GM12878 (cell line): ENCODE data around the gene SRP54. TPM values are rescaled to one million over a fixed set of nuclear protein-coding genes. Genes with fewer than 3 reads are reported as not detected.

Experiments
- CEBPB ChIP-seq, 2 experiments: fragments of 150-350 bp in 1 of 2; IDR thresholded peaks; 2 replicates each; pipeline ENCODE4 v1.6.1; 2012 to 2014; ENCODE audit warnings: low read depth in 2 of 2, low read length in 2 of 2, borderline replicate concordance in 1 of 2, inconsistent platforms in 1 of 2
- CHD4 ChIP-seq: fragments of 200-600 bp; sonication (generic); IDR thresholded peaks from 2 replicates; pipeline ENCODE4 v1.6.1; 2016; ENCODE audit warnings: mild to moderate bottlenecking
- CUX1 ChIP-seq: IDR thresholded peaks from 2 replicates; pipeline ENCODE4 v1.6.1; 2012; ENCODE audit warnings: improper control_type of control experiment, low read depth, low read length; ENCODE audit not compliant: insufficient replicate concordance
- FOS ChIP-seq: IDR thresholded peaks from 3 replicates; pipeline ENCODE4 v1.6.1; 2011; ENCODE audit warnings: borderline replicate concordance; ENCODE audit not compliant: insufficient read length; ENCODE audit errors: extremely low read depth
- FOXM1 ChIP-seq: IDR thresholded peaks from 2 replicates; pipeline ENCODE4 v1.6.1; 2012; ENCODE audit warnings: low read depth, mild to moderate bottlenecking, inconsistent platforms, low read length, moderate library complexity
- IRF4 ChIP-seq: IDR thresholded peaks from 2 replicates; pipeline ENCODE4 v1.6.1; 2011; ENCODE audit warnings: low read depth, low read length
- MEF2B ChIP-seq: fragments of 450-650 bp; IDR thresholded peaks from 2 replicates; pipeline ENCODE4 v1.6.1; 2018; ENCODE audit warnings: mild to moderate bottlenecking, moderate library complexity; ENCODE audit not compliant: partially characterized antibody, poor library complexity, severe bottlenecking
- NBN ChIP-seq: fragments of 450-650 bp; IDR thresholded peaks from 2 replicates; pipeline ENCODE4 v1.6.1; 2016
- NFYB ChIP-seq: IDR thresholded peaks from 2 replicates; pipeline ENCODE4 v1.6.1; 2011; ENCODE audit warnings: low read depth, mild to moderate bottlenecking, low read length, improper control_type of control experiment, moderate library complexity; ENCODE audit not compliant: insufficient read depth
- NR2F1 ChIP-seq: fragments of 450-650 bp; conservative IDR thresholded peaks from 2 replicates; pipeline ENCODE4 v1.6.1; 2017; ENCODE audit warnings: mild to moderate bottlenecking
- POLR2AphosphoS2 ChIP-seq: IDR thresholded peaks from 2 replicates; pipeline ENCODE4 v1.6.1; 2011; ENCODE audit warnings: low read depth, mild to moderate bottlenecking, low read length, improper control_type of control experiment, moderate library complexity
- POU2F2 ChIP-seq: IDR thresholded peaks from 3 replicates; pipeline ENCODE4 v1.6.1; 2011; ENCODE audit warnings: low read depth, mild to moderate bottlenecking, low read length, borderline replicate concordance
- RB1 ChIP-seq: fragments of 450-650 bp; formaldehyde crosslinking; IDR thresholded peaks from 2 replicates; pipeline ENCODE4 v1.6.1; 2017; ENCODE audit warnings: mild to moderate bottlenecking, borderline replicate concordance
- RELB ChIP-seq: fragments of 450-650 bp; IDR thresholded peaks from 2 replicates; pipeline ENCODE4 v1.6.1; 2017; ENCODE audit warnings: low read depth, mild to moderate bottlenecking, moderate library complexity
- ZNF274 ChIP-seq: IDR thresholded peaks from one replicate; pipeline ENCODE4 v1.8.0; 2011; ENCODE audit not compliant: insufficient read length, insufficient read depth
- polyA plus RNA-seq, 11 experiments: library from polyadenylated mRNA; depleted of rRNA in 4 of 11; unstranded in 6 of 11; stranded (reverse) in 5 of 11; fragments of >200 nt; fragmentation: Nextera tagmentation in 4 of 11; fragmentation: Illumina TruSeq in 1 of 11; extraction: Ambion mirVana in 4 of 11; extraction: Trizol in 1 of 11; gene quantifications; 1 replicate in 1 of 11; 2 replicates in 10 of 11; pipeline versions ENCODE4 v1.2.1 to v1.2.3, GENCODE V29; 2011 to 2016; ENCODE audit warnings: inconsistent platforms in 2 of 11, missing spikeins in 2 of 11, low read depth in 1 of 11
- total RNA-seq, 4 experiments: library from RNA; depleted of rRNA in 3 of 4; stranded (reverse); fragments of >200 nt in 3 of 4; fragmentation: Illumina TruSeq in 1 of 4; extraction: Trizol in 1 of 4; gene quantifications; 2 replicates each; pipeline versions ENCODE4 v1.2.1 to v1.2.3, GENCODE V29; 2013 to 2021
- TF ChIP-seq, protein P1 (sequence below): fragments of 450-650 bp; IDR thresholded peaks from 2 replicates; pipeline ENCODE4 v1.6.1; 2017; ENCODE audit warnings: mild to moderate bottlenecking, low read depth, inconsistent platforms; ENCODE audit not compliant: poor library complexity, severe bottlenecking

The SRP54 gene
- total and polyA plus RNA-seq, 10 of the 15 experiments (the other 5 are each of a cell fraction or from before 2014, with no cell fraction given): 54.1 to 130 (median 72.3) TPM

- TF ChIP-seq CUX1 (no peak), NBN (peak; percentile 96; the same call in 1 of the 2 replicates), CEBPB (IDR thresholded peaks at IDR 0.05; ENCODE audit: borderline replicate concordance in 1 of 2, low read depth in 2 of 2, low read length in 2 of 2) (no peak), POLR2AphosphoS2 (peak; percentile 89; the same call in 1 of the 2 replicates), ZNF274 (no peak), NR2F1 (peak; percentile 52; the same call in 1 of the 2 replicates), FOXM1 (no peak), RELB (peak; percentile 34; the same call in 1 of the 2 replicates), FOS (no peak), RB1 (no peak), IRF4 (no peak), MEF2B (peak; percentile 39), CHD4 (no peak), NFYB (no peak), POU2F2 (peak; percentile 14; the same call in 1 of the 3 replicates)
- TF ChIP-seq, protein P1, sequence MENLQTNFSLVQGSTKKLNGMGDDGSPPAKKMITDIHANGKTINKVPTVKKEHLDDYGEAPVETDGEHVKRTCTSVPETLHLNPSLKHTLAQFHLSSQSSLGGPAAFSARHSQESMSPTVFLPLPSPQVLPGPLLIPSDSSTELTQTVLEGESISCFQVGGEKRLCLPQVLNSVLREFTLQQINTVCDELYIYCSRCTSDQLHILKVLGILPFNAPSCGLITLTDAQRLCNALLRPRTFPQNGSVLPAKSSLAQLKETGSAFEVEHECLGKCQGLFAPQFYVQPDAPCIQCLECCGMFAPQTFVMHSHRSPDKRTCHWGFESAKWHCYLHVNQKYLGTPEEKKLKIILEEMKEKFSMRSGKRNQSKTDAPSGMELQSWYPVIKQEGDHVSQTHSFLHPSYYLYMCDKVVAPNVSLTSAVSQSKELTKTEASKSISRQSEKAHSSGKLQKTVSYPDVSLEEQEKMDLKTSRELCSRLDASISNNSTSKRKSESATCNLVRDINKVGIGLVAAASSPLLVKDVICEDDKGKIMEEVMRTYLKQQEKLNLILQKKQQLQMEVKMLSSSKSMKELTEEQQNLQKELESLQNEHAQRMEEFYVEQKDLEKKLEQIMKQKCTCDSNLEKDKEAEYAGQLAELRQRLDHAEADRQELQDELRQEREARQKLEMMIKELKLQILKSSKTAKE: no peak
These were observed 63.4 kb downstream of the SRP54 start, which contains the start of gene FAM177A1 (continued) for GRCh38 chr14:35046048-35046750.
